Naive thymus-derived CD4-positive, alpha-beta T cell (primary cell): ENCODE data around the gene PRUNE1. TPM values are rescaled to one million over a fixed set of nuclear protein-coding genes. Genes with fewer than 3 reads are reported as not detected.

ENCODE experiments used
- ATAC-seq: fragments of 150-1000 bp; cut with Tn5 transposase; 2 replicates; pipeline ENCODE4 v1.10.0; 2021; ENCODE audit warnings: mild to moderate bottlenecking, moderate library complexity
- CTCF ChIA-PET: fragments of 350-600 bp; sonication (Branson Sonifier 250); formaldehyde crosslinking; loops from one replicate; lab custom pipeline; 2021; ENCODE audit warnings: antibody characterized with exemption; lab: Charles Lee
- POLR2A ChIA-PET: fragments of 350-600 bp; sonication (Branson Sonifier 250); formaldehyde crosslinking; loops from one replicate; lab custom pipeline; 2021; ENCODE audit warnings: antibody characterized with exemption, inconsistent platforms; lab: Charles Lee
- DNase-seq, 9 donors: peaks; one replicate each; pipeline versions ENCODE4 v3.0.0 to v3.0.0-alpha.2; 2020 to 2022; ENCODE audit warnings: mixed read lengths in 1 of 9
- H3K27ac ChIP-seq: one replicate; pipeline ENCODE4 v1.7.0; 2013; ENCODE audit warnings: mild to moderate bottlenecking, low read depth, low read length, moderate library complexity
- H3K27me3 ChIP-seq, 2 donors: one replicate each; pipeline ENCODE4 v1.7.0; 2013; ENCODE audit warnings: low read length in 2 of 2, mild to moderate bottlenecking in 2 of 2, moderate library complexity in 2 of 2; ENCODE audit not compliant: control insufficient read depth in 2 of 2, insufficient read depth in 2 of 2
- H3K36me3 ChIP-seq, 3 experiments: 1 replicate in 2 of 3; 2 replicates in 1 of 3; pipeline ENCODE4 v1.7.0; 2013; ENCODE audit warnings: low read length in 3 of 3, mild to moderate bottlenecking in 3 of 3, moderate library complexity in 1 of 3; ENCODE audit not compliant: insufficient read depth in 3 of 3, control insufficient read depth in 2 of 3
- H3K4me1 ChIP-seq, 2 donors: one replicate each; pipeline ENCODE4 v1.7.0; 2013; ENCODE audit warnings: low read length in 2 of 2, mild to moderate bottlenecking in 2 of 2, moderate library complexity in 1 of 2; ENCODE audit not compliant: control insufficient read depth in 2 of 2, insufficient read depth in 2 of 2
- H3K4me3 ChIP-seq: 2 replicates; pipeline ENCODE4 v1.7.0; 2013; ENCODE audit warnings: mild to moderate bottlenecking, low read length
- H3K9me3 ChIP-seq, 3 experiments: 1 replicate in 2 of 3; 2 replicates in 1 of 3; pipeline ENCODE4 v1.7.0; 2013; ENCODE audit warnings: low read length in 3 of 3; ENCODE audit not compliant: control insufficient read depth in 2 of 3
- H3K27ac Mint-ChIP-seq, 9 donors: one replicate each; pipeline ENCODE4 v1.8.0; 2020 to 2022; ENCODE audit warnings: mixed read lengths in 9 of 9, mild to moderate bottlenecking in 8 of 9, moderate library complexity in 5 of 9, inconsistent platforms in 2 of 9
- H3K27me3 Mint-ChIP-seq, 5 donors: one replicate each; pipeline ENCODE4 v1.8.0; 2021 to 2022; ENCODE audit warnings: mixed read lengths in 5 of 5, mild to moderate bottlenecking in 1 of 5
- H3K36me3 Mint-ChIP-seq, 5 donors: one replicate each; pipeline ENCODE4 v1.8.0; 2020 to 2022; ENCODE audit warnings: mixed read lengths in 5 of 5, mild to moderate bottlenecking in 3 of 5, inconsistent platforms in 1 of 5
- H3K4me1 Mint-ChIP-seq, 7 donors: one replicate each; pipeline ENCODE4 v1.8.0; 2020 to 2022; ENCODE audit warnings: mixed read lengths in 7 of 7, mild to moderate bottlenecking in 3 of 7, inconsistent platforms in 1 of 7
- H3K4me3 Mint-ChIP-seq, 10 donors: one replicate each; pipeline ENCODE4 v1.8.0; 2020 to 2022; ENCODE audit warnings: mild to moderate bottlenecking in 10 of 10, mixed read lengths in 10 of 10, moderate library complexity in 6 of 10, inconsistent platforms in 2 of 10
- H3K9me3 Mint-ChIP-seq, 11 donors: one replicate each; pipeline ENCODE4 v1.8.0; 2020 to 2022; ENCODE audit warnings: mixed read lengths in 11 of 11, mild to moderate bottlenecking in 4 of 11, inconsistent platforms in 1 of 11, moderate library complexity in 1 of 11
- intact Hi-C, 2 donors: fragments of 100-400 bp; cut with micrococcal nuclease; formaldehyde crosslinking; loops; one replicate each; pipeline ENCODE4 v1.15.1; 2023
- polyA plus RNA-seq, 2 donors: library from polyadenylated mRNA; unstranded; fragments of 300-500 nt; fragmentation: Illumina TruSeq; gene quantifications; one replicate each; pipeline ENCODE4 v1.2.3, GENCODE V29; 2021
- total RNA-seq, 6 experiments: library from RNA in 5 of 6; stranded (reverse) in 5 of 6; gene quantifications; 1 replicate in 5 of 6; 2 replicates in 1 of 6; pipeline ENCODE4 v1.2.3 and lab custom pipeline; 2021 to 2026

The PRUNE1 gene
- total and polyA plus RNA-seq, 7 experiments from 2014 or later: 13.3 to 68.8 (median 41.6) TPM

DNA sequence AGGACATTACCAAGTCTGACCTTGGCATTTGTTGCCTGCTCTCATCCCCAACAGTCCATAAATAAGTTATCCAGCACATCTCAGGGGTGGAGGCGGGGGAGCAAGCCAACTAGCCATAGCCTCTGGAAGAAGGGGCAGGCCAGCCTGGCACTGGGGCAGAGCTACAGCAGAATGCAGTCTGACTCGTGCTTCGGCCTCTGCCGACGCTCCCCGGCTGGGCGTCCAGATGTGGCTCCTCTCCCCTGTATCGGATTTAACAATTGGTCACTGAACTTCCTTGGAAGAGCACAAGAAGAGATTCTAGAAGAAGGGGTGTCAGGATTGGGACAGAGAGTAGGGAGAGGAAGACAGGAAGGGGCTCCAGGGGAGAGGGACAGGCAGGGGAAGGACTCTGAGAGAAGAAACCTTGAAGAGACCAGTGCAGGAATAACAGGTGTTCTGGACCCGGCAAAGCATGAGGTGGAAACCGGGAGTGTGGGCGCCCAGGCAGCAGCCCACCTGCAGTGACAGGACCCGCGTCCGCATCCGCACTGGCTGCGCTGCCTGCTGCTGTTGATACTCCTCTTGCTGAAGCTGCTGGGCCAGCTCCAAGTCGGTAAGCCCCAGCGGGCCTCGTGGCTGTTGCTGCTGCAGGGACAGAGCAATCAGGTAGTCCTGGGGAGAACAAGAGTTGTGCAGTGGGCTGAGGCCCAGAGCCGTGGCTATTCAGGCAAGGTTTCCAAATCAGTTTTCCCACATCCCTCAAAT is 10.9 kb upstream of the PRUNE1 start:
- no peak overlapping the region for H3K4me3 ChIP-seq
- H3K4me3 Mint-ChIP-seq: no peak overlapping the region
- intact Hi-C loops: loop anchor here in 1 of 2 donors (10.0 kb wide), 2 partner anchors 162 to 532 kb away; no protein-coding TSS in a partner anchor
- no peaks in the 10 kb centered on the region for H3K27me3 ChIP-seq
- ChIA-PET POLR2A (interaction anchor here (0.7 to 2.7 kb wide), 4 partner anchors 7 to 202 kb away, joined by 3 to 20 read pairs (median 8); partner anchors contain the start of gene MINDY1), CTCF (interaction anchor here (1.1 to 7.8 kb wide), 3 partner anchors 9 to 19 kb away, joined by 4 to 56 read pairs (median 29); partner anchors contain the start of gene MINDY1)
- ATAC-seq (no peak), DNase-seq (no peak)
- peak overlapping the region in 7 of 9 donors; percentile 1 to 69 (median 47) for H3K27ac Mint-ChIP-seq
- peaks cover 9 to 42% (median 19%) of the 10 kb centered on the region in 5 donors for H3K36me3 Mint-ChIP-seq
- no peaks in the 10 kb centered on the region for H3K9me3 ChIP-seq
- H3K36me3 ChIP-seq: peaks cover 0 to 67% (median 14%) of the 10 kb centered on the region in 3 experiments
- H3K4me1 Mint-ChIP-seq: peaks cover 18 to 39% (median 35%) of the 10 kb centered on the region in 7 donors
- H3K9me3 Mint-ChIP-seq: no peaks in the 10 kb centered on the region
- no peaks in the 10 kb centered on the region for H3K27me3 Mint-ChIP-seq
- H3K4me1 ChIP-seq: peaks cover 3 to 35% of the 10 kb centered on the region in 2 donors
- H3K27ac ChIP-seq: no peak overlapping the region

DNA sequence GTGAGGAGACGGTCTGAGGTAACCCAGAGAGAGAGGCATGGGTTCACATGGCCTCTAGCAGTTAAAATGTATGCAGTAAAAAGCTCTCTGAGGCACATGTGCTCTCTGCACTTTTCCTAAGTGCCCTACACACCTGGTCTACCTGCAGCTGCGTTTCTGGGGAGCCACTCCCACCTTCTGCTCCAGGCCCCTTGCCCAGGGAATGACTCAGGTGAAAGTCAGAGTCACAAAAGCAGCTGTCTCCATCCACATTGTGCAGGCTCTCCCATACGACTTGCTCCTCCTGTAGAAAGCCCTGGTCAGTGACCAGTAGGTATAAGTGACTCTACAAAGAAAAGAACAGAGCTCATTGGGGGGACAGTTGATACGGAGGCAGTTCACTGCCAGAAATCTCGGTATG is 10.3 kb upstream of the PRUNE1 start:
- Histone ChIP-seq H3K27ac (no peak overlapping the region), H3K27me3 (no peaks in the 10 kb centered on the region), H3K4me1 (peaks cover 8 to 41% of the 10 kb centered on the region in 2 donors), H3K36me3 (peaks cover 0 to 67% (median 14%) of the 10 kb centered on the region in 3 experiments), H3K9me3 (no peaks in the 10 kb centered on the region), H3K4me3 (no peak overlapping the region)
- Mint-ChIP-seq H3K4me1 (peaks cover 25 to 46% (median 41%) of the 10 kb centered on the region in 7 donors), H3K27ac (peak overlapping the region in 3 of 9 donors; percentile 28 to 71 (median 45)), H3K9me3 (no peaks in the 10 kb centered on the region), H3K36me3 (peaks cover 9 to 46% (median 19%) of the 10 kb centered on the region in 5 donors), H3K27me3 (no peaks in the 10 kb centered on the region), H3K4me3 (no peak overlapping the region)
- ATAC-seq (no peak), DNase-seq (no peak)
- ChIA-PET CTCF (interaction anchor here (7.8 kb wide), 1 partner anchor 19 kb away, joined by 56 read pairs; no protein-coding TSS in a partner anchor), POLR2A (interaction anchor here (0.9 to 1.8 kb wide), 3 partner anchors 9 to 57 kb away, joined by 3 to 13 read pairs (median 7); partner anchors contain the start of gene MINDY1)
- intact Hi-C loops: loop anchor here in 1 of 2 donors (10.0 kb wide), 2 partner anchors 163 to 533 kb away; no protein-coding TSS in a partner anchor

DNA sequence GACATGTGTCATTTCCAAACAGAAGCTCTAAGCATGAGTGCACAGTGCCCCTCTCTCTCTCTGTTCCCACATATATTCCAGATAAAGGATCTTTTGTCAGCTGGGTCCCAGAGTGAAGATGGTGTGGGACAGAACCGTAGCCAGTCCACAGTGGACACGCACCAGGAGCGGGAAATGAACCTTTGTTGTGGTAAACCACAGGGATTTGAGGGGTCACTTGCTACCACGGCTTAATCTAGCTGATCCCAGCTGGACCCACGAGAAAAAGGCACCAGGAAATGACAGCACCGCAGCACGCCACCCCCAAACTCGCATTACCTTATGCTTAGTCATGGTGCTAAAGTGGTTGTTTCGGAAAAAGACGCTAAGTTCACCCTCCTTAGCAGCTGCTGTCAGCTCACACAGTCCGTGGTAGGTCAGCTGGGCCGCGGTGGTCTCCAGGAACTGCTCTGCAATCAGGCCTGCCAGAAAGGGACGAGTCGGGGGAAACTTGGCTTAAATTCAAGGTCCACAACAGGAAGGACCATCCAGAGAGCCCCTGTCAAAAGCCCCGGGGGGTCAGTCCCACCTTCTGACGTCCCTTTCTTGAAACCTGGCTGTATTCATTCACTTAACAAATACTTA is 9.1 kb upstream of the PRUNE1 start:
- intact Hi-C loops: loop anchor here in 1 of 2 donors (10.0 kb wide), 2 partner anchors 164 to 534 kb away; no protein-coding TSS in a partner anchor
- H3K27me3 ChIP-seq: no peaks in the 10 kb centered on the region

DNA sequence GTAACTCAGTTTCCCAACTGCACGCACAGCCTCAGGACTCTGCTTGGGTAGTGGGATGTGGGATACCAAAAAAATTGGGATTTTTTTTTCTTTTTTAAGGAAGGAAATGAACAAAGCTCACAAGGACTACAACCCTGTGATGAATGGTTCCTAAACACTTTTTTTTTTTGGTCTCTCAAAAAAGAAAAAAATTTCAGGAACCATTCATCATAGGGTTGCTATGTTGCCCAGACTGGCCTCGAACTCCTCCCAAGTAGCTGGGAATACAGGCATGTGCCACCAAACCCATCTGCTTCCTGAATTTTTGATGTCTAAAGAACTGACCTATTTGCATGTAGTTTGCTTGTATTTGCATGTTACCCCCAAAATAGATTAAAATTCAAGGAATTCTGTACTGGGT is 8.3 kb upstream of the PRUNE1 start:
- no peaks in the 10 kb centered on the region for H3K9me3 Mint-ChIP-seq
- peaks cover 25 to 56% (median 52%) of the 10 kb centered on the region in 7 donors for H3K4me1 Mint-ChIP-seq
- intact Hi-C loops: loop anchor here (5.0 to 10.0 kb wide), 4 partner anchors 38 to 535 kb away; no protein-coding TSS in a partner anchor
- H3K27ac Mint-ChIP-seq: peak overlapping the region in 6 of 9 donors; percentile 80 to 97 (median 96)
- Histone ChIP-seq H3K9me3 (no peaks in the 10 kb centered on the region), H3K36me3 (peaks cover 0 to 66% (median 14%) of the 10 kb centered on the region in 3 experiments), H3K27me3 (no peaks in the 10 kb centered on the region), H3K4me1 (peaks cover 11 to 45% of the 10 kb centered on the region in 2 donors), H3K4me3 (no peak overlapping the region), H3K27ac (peak overlapping the region; percentile 45)
- ATAC-seq (no peak), DNase-seq (no peak)
- CTCF ChIA-PET: interaction anchor here (0.6 to 7.8 kb wide), 5 partner anchors 8 to 71 kb away, joined by 3 to 56 read pairs (median 5); no protein-coding TSS in a partner anchor
- H3K36me3 Mint-ChIP-seq: peaks cover 9 to 46% (median 19%) of the 10 kb centered on the region in 5 donors
- POLR2A ChIA-PET: interaction anchor here (0.6 to 1.8 kb wide), 8 partner anchors 10 to 195 kb away, joined by 3 to 7 read pairs (median 4); no protein-coding TSS in a partner anchor
- H3K27me3 Mint-ChIP-seq: no peaks in the 10 kb centered on the region
- peak overlapping the region in 2 of 10 donors; percentile 84 to 100 for H3K4me3 Mint-ChIP-seq

More for the DNA sequence above, 9.1 kb upstream of the PRUNE1 start:
- peak overlapping the region in 8 of 9 donors; percentile 18 to 88 (median 66) for H3K27ac Mint-ChIP-seq
- CTCF ChIA-PET: interaction anchor here (0.6 to 7.8 kb wide), 7 partner anchors 20 to 77 kb away, joined by 3 to 56 read pairs (median 3); no protein-coding TSS in a partner anchor
- Histone ChIP-seq H3K27ac (peak overlapping the region; percentile 45), H3K36me3 (peaks cover 0 to 67% (median 14%) of the 10 kb centered on the region in 3 experiments), H3K9me3 (no peaks in the 10 kb centered on the region), H3K4me3 (no peak overlapping the region), H3K4me1 (peaks cover 11 to 44% of the 10 kb centered on the region in 2 donors)
- no peak for DNase-seq
- peak overlapping the region in 2 of 10 donors; percentile 7 to 15 for H3K4me3 Mint-ChIP-seq
- H3K27me3 Mint-ChIP-seq: no peaks in the 10 kb centered on the region
- peaks cover 9 to 46% (median 19%) of the 10 kb centered on the region in 5 donors for H3K36me3 Mint-ChIP-seq
- peaks cover 25 to 54% (median 48%) of the 10 kb centered on the region in 7 donors for H3K4me1 Mint-ChIP-seq
- POLR2A ChIA-PET: interaction anchor here (0.6 to 1.8 kb wide), 8 partner anchors 11 to 195 kb away, joined by 3 to 7 read pairs (median 4); no protein-coding TSS in a partner anchor
- ATAC-seq: no peak
- H3K9me3 Mint-ChIP-seq: no peaks in the 10 kb centered on the region

DNA sequence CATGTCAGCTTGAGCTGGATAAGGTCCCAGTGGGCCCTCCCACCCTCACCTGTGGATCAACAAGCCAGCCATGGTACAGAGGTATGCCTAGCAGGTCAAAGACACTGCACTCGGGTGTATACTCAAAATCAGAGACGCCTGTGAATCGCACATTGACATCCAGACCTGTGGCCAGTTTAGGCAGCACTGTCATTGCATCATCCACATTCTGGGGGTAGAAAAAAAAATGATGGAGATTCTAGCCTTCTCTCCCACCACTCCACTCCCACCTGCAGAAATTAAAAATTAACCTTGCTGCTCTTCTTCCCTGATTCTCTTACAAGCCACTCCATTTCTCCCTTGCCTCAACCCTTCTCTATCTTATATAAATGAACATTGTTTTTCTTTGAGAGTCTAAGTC is 7.8 kb upstream of the PRUNE1 start:
- H3K4me1 ChIP-seq: peaks cover 11 to 45% of the 10 kb centered on the region in 2 donors
- POLR2A ChIA-PET: interaction anchor here (0.7 to 2.1 kb wide), 6 partner anchors 10 to 605 kb away, joined by 3 to 8 read pairs (median 5); partner anchors contain the start of genes CERS2 and TNFAIP8L2
- H3K27ac ChIP-seq: no peak overlapping the region

More for the DNA sequence above, 7.8 kb upstream of the PRUNE1 start:
- no peaks in the 10 kb centered on the region for H3K27me3 Mint-ChIP-seq
- intact Hi-C loops: loop anchor here (5.0 to 10.0 kb wide), 2 partner anchors 38 to 386 kb away; no protein-coding TSS in a partner anchor
- Histone ChIP-seq H3K9me3 (no peaks in the 10 kb centered on the region), H3K4me3 (no peak overlapping the region), H3K27me3 (no peaks in the 10 kb centered on the region), H3K36me3 (peaks cover 0 to 61% (median 14%) of the 10 kb centered on the region in 3 experiments)
- CTCF ChIA-PET: interaction anchor here (1.4 to 7.8 kb wide), 3 partner anchors 9 to 99 kb away, joined by 3 to 56 read pairs (median 5); no protein-coding TSS in a partner anchor
- peaks cover 29 to 57% (median 54%) of the 10 kb centered on the region in 7 donors for H3K4me1 Mint-ChIP-seq
- H3K9me3 Mint-ChIP-seq: no peaks in the 10 kb centered on the region
- peak overlapping the region in 4 of 10 donors; percentile 84 to 100 (median 98) for H3K4me3 Mint-ChIP-seq
- H3K36me3 Mint-ChIP-seq: peaks cover 9 to 46% (median 19%) of the 10 kb centered on the region in 5 donors
- ATAC-seq: no peak
- H3K27ac Mint-ChIP-seq: peak overlapping the region in 8 of 9 donors; percentile 45 to 97 (median 94)
- no peak for DNase-seq
